GM12873 (cell line): ENCODE measurements around the gene CBS.

Source experiments
- TF ChIP-seq, protein P1 (sequence below): IDR thresholded peaks from 2 replicates; pipeline ENCODE4 v1.5.1; 2012; ENCODE audit warnings: low read depth, mild to moderate bottlenecking, moderate library complexity, low read length, control low read depth; ENCODE audit not compliant: insufficient read depth; ENCODE audit errors: missing control alignments

The CBS gene

DNA sequence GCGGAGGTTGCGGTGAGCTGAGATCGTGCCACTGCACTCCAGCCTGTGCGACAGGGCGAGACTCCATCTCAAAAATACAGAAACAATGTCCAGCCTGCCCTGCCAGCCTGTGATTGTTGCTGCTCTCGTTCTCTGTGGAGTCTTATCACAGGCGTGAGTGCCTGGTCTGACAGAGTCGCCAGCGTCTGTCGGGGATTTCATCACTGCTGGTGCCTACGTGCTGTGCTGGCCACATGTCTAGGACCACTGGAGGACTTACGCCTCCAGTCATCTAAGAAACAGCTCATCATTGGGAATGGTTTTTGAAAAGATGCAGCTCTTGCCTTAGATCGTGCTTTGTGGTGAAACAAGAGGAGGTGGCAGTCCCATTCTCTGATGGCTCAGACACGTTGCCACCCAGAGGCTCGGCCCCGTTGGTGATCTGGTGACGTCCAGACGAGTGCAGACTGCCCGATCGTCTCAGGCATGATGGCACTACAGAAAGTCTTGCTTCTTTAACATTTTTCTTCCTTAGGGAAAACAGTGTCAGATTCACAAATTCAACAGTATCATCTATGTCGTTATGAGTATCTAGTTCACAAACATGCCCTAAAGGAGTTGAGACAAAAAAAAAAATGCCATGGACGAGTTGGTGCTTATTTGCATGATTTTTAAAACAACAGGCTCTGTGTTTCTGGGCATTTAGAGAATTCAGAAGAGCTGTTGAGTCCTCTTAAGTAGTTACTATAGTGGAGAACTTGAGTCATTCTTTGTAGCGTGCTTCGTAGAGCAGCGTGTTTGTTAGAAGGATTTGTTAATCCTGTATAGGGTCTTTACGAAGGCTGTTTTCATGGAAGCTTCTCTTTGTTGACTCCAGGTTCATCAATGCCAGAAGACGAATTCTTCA is 47.5 kb downstream of the CBS start:
- TF ChIP-seq, protein P1, sequence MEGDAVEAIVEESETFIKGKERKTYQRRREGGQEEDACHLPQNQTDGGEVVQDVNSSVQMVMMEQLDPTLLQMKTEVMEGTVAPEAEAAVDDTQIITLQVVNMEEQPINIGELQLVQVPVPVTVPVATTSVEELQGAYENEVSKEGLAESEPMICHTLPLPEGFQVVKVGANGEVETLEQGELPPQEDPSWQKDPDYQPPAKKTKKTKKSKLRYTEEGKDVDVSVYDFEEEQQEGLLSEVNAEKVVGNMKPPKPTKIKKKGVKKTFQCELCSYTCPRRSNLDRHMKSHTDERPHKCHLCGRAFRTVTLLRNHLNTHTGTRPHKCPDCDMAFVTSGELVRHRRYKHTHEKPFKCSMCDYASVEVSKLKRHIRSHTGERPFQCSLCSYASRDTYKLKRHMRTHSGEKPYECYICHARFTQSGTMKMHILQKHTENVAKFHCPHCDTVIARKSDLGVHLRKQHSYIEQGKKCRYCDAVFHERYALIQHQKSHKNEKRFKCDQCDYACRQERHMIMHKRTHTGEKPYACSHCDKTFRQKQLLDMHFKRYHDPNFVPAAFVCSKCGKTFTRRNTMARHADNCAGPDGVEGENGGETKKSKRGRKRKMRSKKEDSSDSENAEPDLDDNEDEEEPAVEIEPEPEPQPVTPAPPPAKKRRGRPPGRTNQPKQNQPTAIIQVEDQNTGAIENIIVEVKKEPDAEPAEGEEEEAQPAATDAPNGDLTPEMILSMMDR = no peak

DNA sequence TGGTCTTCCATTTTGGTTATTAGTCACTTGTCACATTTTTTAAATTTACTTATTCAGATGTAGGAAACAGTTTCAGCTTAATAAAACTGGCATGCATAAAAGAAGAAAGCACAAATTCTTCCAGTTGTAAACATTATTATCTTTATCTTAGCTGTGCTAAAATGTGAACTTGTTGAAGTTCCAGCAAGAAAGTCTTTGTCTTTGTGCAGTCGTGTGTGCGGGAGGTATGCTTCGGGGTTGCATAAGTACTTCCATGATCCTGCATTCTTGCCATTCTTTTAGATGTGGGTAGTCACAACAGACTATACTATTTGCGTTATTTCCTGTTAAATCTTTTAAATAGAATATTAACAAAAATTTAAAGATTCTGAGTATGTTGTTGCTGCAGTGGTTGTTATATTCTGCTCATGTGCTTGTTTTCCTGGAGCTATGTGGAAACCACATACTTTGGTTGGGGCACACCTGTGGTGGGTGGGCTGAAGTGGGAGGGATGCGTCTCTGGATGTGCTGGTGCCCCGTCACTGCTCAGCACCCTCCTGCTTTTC is 49.9 kb downstream of the CBS start:
- TF ChIP-seq, protein P1 = no peak

DNA sequence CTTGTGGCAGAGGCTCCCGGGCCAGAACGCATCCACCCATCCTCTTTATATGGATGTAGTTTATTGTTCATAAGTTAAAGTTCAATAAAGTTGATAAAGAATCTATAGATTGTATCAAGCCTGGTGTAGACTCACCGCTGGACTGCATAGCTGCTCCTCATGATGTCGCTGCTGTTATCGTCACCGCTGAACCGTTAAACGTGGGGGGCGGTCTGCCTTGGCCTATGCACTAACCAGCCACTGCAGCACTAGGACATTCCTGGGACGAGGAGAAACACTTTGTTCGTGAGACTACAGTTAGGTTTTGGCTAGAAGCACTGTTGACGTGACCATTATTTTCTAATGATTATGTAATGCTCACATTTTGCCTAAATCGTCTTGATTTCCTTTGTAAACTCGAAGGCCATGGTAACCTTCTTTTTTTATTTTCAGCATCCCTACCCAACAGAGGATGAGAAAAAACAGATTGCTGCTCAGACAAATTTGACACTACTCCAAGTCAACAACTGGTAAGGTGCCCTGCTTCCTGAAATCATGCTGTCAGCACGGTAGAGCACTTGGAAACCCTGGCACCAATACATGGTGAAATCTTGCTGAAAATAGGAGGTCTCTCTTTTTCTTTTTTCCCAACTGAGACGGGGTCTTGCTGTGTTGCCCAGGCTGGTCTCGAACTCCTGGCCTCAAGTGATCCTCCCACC is 51.0 kb downstream of the CBS start:
- TF ChIP-seq, protein P1 = no peak

DNA sequence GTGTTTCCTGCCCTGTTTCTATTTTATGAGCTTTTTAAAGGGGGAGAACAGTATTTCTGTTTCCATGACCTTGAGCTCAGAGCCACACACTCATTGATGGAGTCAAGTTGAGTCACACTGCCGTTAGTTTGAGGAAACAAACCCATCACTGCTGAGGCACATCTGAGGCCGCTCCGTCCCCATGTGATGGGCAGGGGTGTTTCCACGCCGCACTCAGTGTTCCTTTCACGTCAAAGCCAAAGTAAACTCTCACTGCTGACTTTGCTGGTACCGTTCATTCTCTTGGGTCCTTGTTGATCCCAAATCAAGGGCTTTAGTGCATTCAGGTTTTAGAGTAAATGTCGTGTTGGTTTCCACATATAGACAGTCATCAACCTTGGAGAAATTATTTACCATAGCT is 52.5 kb downstream of the CBS start:
- TF ChIP-seq, protein P1 = no peak

DNA sequence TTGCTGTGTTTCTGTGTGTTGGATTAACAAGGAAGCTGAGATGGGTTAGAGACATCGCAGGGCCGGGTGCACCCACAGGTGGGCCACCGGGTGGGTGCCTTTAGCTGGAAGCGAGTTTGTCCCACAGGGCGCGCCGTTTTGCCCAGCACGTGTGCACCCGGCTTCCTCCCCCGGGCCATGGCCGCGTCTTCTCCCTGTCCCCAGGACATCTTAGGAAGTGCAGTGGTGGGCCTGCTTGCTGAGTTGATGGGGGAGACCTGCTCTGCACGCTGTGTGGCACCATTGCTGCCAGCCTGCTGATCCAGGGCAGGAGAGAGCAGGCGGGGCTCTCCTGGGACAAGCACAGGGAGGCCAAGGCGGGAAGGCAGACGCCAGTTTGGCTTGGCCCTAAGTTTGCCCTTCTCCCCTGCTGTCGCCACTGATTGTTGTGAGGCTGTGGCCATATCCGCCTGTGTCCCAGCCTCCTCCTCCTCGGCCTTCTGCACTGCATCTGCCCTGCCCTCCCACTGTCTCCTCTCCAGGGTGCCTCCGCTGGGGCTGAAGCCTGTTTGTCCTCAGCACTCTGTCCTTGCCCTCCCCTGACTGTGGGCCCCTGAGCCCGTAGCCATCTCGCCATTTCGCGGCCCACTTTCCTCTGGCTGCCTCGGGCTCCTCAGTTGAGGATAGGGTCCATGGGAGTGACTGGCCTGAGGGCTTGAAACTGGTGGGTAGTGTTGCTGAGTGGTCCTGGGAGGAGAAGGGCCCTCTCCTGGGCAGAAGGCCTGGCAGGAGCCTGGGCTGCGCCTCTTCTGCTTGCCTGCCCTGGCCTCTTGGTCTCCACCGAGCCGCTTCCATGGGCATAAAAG is 53.7 kb downstream of the CBS start:
- TF ChIP-seq, protein P1 = no peak

DNA sequence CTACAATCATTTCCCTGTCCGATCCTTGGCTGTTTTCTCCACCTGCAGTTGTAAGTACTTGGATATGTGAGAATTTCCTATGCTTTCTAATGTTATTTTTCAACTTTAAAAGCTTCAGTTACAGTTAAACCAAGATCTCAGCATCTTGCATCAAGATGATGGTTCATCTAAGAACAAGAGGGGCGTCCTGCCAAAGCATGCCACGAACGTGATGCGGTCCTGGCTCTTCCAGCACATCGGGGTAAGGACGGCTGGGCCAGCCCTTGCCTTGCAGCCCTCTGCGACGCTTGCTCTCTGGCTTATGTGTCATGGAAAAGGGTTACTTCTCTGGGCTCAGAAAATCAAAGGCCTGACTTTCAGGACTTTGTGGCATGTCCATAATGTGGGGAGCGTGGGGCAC is 54.4 kb downstream of the CBS start:
- TF ChIP-seq, protein P1 = no peak
